H1 (cell line): ENCODE results near the gene SHOC1.

Source experiments
- CHD1 ChIP-seq: IDR thresholded peaks from 2 replicates; pipeline ENCODE4 v1.6.1; 2012; ENCODE audit warnings: low read depth, low read length, improper control_type of control experiment
- EZH2 ChIP-seq: fragments of 200-600 bp; sonication (generic); IDR thresholded peaks from 2 replicates; pipeline ENCODE4 v1.7.1; 2012; ENCODE audit warnings: low read depth, mild to moderate bottlenecking, moderate library complexity, low read length, inconsistent platforms; ENCODE audit not compliant: severe bottlenecking

- TF ChIP-seq CHD1 = no peak
- no peak for TF ChIP-seq EZH2
These were observed 41.6 kb upstream of the SHOC1 start for GRCh38 chr9:111836311-111836710.
